Cortex of kidney (tissue), 1 donor: ENCODE data around the gene TLK2.

Experiments
- DNase-seq: peaks from one replicate; lab custom pipeline; 2025; lab: John Stamatoyannopoulos, UW

Gene TLK2

GRCh38 chr17:62628831-62629555, 150.4 kb downstream of the TLK2 start:
- no peak for DNase-seq

DNA sequence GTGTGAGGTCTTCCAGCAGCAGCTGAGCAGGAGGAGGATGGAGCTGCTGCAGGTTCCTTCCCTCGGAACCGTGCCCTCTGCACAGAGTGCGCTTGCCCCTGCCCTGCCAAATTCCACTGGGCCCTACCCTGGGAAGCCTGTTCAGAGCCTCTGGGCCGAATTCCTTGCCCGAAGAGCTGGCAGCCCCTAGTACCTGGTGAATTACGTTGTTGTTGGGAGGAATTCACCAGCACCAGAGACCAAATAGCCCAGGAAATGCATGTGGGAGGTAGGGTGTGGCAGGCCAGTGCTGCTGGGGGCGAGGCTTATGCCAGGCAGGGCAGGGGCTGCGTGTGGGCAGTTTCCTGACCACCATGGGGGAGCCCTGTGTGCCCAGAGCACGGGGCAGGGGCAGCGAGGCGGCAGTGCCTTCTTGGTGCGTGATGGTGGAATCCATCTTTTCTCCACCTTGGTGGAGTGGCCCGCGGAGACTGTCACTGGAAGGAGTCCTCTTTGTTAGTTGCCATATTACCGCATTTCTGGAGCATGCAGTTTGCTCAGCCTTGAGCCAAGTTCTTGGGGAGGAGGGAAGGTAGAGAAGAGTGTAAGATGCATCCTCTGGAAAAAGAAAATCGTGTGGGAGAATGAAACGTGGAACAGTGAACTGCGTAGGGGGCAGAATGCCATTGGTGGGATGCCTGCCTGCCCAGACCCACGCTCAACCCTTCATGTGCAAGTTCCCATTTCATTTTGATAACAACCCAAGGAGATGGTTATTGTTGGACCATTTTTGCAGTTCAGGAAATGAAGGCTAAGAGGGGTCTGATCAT, 151.1 kb downstream of the TLK2 start:
- no peak for DNase-seq

DNA sequence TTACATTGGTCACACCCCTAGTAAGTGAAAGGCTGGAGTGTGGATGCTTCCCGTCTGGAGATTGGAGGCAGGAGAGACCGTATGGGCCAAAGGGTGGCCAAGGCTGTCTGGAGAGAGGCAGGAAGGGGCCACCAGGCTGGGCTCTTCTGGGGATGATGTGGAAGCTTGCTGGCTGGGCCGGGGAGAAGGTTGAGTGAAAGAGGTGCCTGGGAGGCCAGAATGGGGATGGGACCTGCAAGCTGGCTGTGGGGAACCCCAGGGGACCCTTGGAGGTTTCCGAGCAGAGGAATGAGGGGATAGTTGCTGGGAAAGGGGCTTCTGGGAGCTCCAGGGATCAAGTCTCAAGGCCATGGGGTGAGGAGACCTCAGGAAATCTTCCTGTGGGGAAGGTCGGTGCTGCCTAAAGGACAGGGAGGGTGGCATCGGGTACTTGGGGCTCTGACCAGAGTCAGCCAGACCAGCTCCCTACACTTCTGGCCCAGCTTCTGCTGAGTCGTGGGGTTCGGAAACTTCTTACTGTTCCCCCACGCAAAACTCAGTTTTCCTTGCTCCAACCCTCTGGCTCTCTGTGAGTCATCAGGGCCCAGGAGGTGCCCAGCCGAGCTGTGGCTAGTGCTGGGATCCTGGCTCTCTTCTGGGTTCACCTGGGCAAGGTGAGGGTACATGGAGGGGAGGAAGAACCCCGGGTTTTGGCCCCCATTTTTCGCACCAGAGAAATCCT, 151.9 kb downstream of the TLK2 start:
- no peak for DNase-seq

DNA sequence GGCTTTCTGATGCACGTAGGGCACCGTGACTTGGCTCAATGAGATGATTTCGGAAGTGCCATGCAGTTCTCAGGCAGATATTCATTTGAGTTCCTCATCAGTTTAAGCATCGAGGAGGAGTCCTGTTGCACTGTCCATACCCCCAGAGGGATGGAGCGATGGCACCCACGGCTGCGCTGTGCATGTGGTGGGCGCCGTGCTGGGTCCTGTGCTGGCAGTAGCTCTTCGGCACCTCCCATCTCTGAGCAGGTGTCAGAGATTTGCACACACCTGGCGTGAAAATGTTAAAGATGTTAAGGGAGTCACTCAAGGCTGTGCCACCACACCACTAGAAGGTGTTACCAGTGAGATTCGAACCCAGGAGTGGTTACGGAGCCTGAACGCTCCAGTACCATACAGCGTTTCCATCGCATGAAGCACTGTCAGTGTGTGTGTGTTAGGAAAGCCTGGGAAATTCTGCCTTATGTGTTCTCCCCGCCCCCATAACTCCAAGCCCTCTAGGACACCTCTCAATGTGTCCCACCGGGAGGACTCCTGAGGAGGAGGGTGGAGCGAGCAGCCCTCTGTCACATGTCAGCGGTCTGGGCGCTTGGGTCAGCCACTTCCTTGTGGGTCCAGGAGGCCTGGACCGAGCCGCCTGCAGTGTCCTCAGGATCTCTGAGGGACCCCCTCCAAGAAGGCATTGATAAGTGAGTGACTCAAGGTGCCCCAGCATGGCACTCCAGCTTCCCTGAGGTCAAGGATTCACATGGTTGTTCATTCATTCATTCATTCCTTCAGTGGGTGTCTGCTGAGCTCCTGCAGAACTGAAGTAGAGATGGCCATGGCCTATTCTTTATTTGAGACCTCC, 152.7 kb downstream of the TLK2 start:
- no peak for DNase-seq

DNA sequence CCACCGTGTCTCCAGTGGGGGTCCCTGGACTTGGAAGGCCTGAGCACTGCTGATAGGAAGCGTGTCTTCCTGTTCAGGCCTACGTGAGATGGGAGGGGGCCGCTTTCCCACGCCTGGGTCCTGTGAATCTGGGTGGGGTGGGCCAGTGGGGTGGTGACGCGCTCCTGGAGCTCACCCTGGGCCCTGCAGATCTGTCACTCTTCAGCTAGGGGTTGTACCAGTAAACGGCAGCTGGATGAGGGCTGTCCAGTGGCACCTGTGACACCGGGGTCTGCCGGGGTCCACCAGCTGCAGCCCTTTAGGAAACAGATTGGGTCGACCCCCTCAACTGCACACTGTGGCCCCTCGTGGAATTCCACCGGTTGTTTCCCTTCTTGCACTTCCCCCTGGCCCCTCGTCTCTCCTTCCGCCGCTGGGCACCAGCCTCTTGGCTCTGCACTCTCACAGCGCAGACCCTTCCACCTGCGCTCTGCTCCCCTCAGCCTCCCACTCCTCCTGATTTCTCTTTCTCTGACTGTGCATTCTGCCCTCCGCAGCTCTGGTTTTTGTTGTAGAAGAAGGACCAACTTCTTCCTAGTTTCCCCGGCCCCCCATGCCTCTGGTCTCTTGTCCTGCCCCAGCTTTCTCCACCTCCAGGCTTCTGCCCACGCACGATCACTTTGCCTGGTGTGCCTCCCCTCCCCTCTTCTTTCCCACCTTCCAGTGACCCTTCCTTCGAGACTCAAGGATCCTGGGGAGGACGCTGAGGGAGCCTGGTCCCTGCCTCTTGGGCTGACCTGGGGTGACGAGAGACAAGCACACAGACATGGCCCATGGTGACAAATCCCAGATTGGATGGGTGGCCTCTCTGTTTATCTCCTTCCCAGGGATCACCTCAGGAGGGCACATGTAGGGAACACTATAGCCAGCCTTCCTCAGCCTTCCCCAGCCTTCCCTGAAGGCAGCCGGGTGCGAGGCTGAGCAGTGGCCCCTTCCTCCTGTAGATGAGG, 153.6 kb downstream of the TLK2 start:
- no peak for DNase-seq

GRCh38 chr17:62637809-62638208, 159.2 kb downstream of the TLK2 start:
- no peak for DNase-seq

DNA sequence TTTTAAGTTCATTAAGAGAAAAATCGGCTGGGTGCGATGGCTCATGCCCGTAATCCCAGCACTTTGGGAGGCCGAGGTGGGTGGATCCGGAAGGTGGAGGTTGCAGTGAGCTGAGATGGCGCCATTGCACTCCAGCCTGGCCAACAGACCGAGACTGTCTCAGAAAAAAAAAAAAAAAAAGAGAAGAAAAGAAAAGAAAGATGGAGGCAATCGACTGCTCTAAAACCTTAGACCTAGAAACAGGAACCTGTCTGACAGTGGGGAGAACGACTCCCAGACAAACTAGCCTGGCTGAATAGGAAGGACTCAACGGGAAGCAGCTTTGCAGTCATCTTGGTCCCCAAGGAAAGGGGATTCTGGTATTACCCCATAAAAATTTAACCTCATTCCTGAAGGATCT, 162.5 kb downstream of the TLK2 start:
- DNase-seq: no peak

GRCh38 chr17:62641951-62642350, 163.3 kb downstream of the TLK2 start:
- DNase-seq: no peak

GRCh38 chr17:62643496-62643895, 164.9 kb downstream of the TLK2 start:
- DNase-seq: no peak

GRCh38 chr17:62644487-62645173, 166.0 kb downstream of the TLK2 start:
- no peak for DNase-seq

DNA sequence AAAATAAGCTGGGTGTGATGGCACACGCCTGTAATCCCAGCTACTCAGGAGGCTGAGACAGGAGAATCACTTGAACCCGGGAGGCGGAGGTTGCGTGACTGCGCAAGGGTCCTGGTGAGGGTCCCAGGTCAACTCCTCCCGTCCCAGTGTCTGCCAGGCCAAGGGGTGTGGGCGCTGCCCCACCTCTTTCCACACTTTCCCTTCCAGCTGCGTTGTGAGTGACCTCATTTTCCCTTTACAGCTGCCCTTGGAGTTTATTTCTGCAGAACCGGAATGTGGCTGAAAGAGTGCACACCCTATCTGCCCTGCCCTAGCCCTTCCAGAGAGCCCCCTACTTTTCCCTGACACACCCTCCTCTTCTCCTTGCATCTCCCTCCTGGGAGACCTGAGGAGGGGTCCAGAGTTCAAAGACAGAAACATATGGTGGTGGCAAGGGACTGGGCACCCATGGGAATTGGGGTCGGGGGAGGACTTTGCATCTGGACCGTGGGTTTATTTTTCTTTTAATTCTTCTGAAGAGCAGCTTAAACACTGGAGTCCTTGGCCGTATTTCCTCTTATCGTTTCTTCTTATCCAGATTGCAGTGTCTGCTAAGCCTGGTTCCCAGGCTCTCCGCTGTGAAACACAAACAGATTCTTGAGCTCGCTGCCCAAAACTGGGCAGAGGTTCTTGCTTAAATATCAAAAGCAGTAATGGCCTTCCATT, 169.8 kb downstream of the TLK2 start:
- DNase-seq: no peak

- DNase-seq: no peak
Measured at GRCh38 chr17:62648956-62649294, 170.3 kb downstream of the TLK2 start.

DNA sequence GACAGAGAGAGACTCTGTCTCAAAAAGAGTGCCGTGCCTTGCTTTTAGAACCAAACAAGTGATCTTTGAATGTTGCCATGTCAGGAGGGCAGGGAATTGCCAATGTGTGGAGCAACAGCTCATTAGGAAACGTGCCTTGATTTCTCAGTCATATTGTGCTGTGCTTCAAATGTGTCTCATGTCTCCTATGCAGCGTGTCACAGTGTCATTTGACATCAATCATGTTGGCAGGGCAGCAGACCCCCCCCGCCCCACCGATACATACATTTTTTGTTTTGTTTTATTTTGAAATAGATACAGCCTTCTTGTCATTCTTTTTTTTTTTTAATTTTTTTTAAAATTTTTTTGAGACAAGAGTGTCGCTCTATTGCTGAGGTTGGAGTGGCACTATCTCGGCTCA, 170.9 kb downstream of the TLK2 start:
- DNase-seq: no peak

DNA sequence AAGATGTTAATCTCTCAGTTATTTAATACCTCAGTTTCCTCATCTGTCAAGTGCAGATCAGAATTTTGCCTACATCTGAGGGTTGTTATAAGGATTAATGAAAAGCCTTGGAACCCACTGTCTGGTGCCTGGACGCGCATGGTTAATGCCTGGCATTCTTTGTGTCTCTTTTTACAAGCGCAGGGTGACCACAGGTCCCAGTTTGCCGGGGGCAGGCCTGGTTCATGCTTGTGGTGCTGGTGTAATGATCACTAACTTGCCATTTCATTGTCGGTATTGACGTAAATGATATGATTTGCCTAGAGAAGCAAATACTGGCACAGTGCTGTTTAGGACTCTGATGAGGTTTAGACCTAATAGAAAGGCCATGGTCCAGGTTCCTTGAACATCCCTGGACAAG, 172.0 kb downstream of the TLK2 start:
- DNase-seq: no peak

- no peak for DNase-seq
Measured at GRCh38 chr17:62652251-62653001, 173.8 kb downstream of the TLK2 start.

DNA sequence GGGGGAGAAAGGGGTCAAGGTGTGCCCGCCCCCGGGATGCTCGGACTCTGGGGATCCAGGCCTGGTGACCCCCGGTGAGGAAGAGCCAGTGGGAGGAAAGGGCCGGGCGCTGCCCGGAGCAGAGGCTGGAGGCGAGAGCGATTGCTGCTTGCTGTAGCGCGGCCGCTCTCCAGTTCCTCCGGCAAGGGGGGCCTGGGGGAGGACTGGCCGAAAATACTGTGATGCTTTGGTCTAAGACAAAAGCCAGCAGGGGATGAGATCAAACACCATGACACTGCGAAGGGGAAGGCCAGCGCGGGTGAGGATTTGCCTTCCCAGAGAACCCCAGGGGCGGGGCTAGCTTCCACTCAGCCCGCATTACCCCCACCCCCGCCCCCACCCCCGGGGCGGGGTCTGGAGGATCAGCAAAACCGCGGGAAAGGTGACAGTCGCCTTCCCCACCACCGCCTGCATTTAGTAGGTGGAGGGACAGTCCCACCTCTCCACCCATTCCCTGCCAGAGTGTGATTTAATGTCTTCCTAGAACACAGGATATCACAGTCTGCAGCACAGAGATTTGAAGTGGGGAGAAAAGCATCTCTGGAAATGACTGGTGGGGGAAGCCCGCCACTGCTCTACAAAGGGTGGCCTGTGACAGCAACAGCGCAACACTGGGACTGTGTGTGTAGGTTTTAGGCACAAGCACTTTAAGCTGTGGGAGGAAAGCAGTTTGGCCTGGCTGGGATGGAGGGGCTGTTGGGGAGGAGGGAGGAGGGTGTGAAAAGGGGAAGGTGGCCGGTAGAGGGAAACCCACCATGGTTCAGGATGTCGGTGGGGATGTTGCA, 174.6 kb downstream of the TLK2 start:
- no peak for DNase-seq

- DNase-seq: no peak
Measured at GRCh38 chr17:62653826-62654761, 175.5 kb downstream of the TLK2 start.
